IMR-90 (cell line): ENCODE measurements around the gene TEDDM1. TPM values are rescaled to one million over a fixed set of nuclear protein-coding genes. Genes with fewer than 3 reads are reported as not detected.

Experiments used
- ATAC-seq: fragments of 200-7000 bp; cut with Tn5 transposase; 2 replicates; pipeline ENCODE4 v1.9.1; 2020; ENCODE audit warnings: low read depth, mild to moderate bottlenecking, moderate library complexity
- BruUV-seq: library from RNA; stranded (reverse); fragments of 400-500 nt; replicated peaks from 2 replicates; lab custom pipeline; 2021; lab: Mats Ljungman, UMichigan
- CTCF ChIA-PET: fragments of 300-600 bp; formaldehyde crosslinking; extraction: SDS; loops from one replicate; lab custom pipeline; 2021; ENCODE audit warnings: antibody characterized with exemption; lab: Yijun Ruan, JAX
- POLR2A ChIA-PET: fragments of 300-600 bp; sonication (Branson Sonifier 250); formaldehyde crosslinking; loops from one replicate; lab custom pipeline; 2022; ENCODE audit warnings: antibody characterized with exemption; ENCODE audit not compliant: unreplicated experiment; lab: Charles Lee
- DNase-seq: peaks from one replicate; pipeline ENCODE4 v3.0.0; 2013
- H2AFZ ChIP-seq: replicated peaks from 2 replicates; pipeline ENCODE3; 2013; ENCODE audit warnings: low read length, mild to moderate bottlenecking; ENCODE audit not compliant: poor library complexity
- H2AK5ac ChIP-seq: 2 replicates; pipeline ENCODE4 v1.6.1; 2013; ENCODE audit warnings: low read depth, low read length, inconsistent platforms
- H2AK9ac ChIP-seq: replicated peaks from 2 replicates; pipeline ENCODE3; 2013; ENCODE audit warnings: mild to moderate bottlenecking, low read depth, low read length, moderate library complexity; ENCODE audit not compliant: poor library complexity
- H2BK120ac ChIP-seq: 2 replicates; pipeline ENCODE4 v1.6.1; 2013; ENCODE audit warnings: low read depth, low read length, inconsistent platforms
- H2BK15ac ChIP-seq: 3 replicates; pipeline ENCODE4 v1.6.1; 2013; ENCODE audit warnings: low read depth, low read length, inconsistent platforms
- H2BK20ac ChIP-seq: 2 replicates; pipeline ENCODE4 v1.6.1; 2013; ENCODE audit warnings: low read depth, mild to moderate bottlenecking, inconsistent platforms, low read length, moderate library complexity
- H2BK5ac ChIP-seq: 2 replicates; pipeline ENCODE4 v1.6.1; 2013; ENCODE audit warnings: mild to moderate bottlenecking, low read depth, low read length, inconsistent platforms; ENCODE audit not compliant: poor library complexity, severe bottlenecking
- H3K14ac ChIP-seq: replicated peaks from 2 replicates; pipeline ENCODE4 v1.6.1; 2013; ENCODE audit warnings: low read depth, low read length, inconsistent platforms
- H3K18ac ChIP-seq: 2 replicates; pipeline ENCODE4 v1.6.1; 2013; ENCODE audit warnings: low read depth, low read length, control low read depth
- H3K23ac ChIP-seq: 2 replicates; pipeline ENCODE4 v1.6.1; 2013; ENCODE audit warnings: low read depth, low read length, inconsistent platforms
- H3K27ac ChIP-seq: 2 replicates; pipeline ENCODE4 v1.5.1; 2013; ENCODE audit warnings: mild to moderate bottlenecking, control low read depth, low read length; ENCODE audit not compliant: insufficient read depth
- H3K27me3 ChIP-seq: 2 replicates; pipeline ENCODE4 v1.6.1; 2013; ENCODE audit warnings: low read length; ENCODE audit not compliant: control insufficient read depth, insufficient read depth
- H3K36me3 ChIP-seq: 2 replicates; pipeline ENCODE4 v1.6.1; 2013; ENCODE audit warnings: low read length, mixed read lengths; ENCODE audit not compliant: control insufficient read depth, insufficient read depth
- H3K4ac ChIP-seq: 2 replicates; pipeline ENCODE4 v1.6.1; 2013; ENCODE audit warnings: low read depth, low read length, inconsistent platforms
- H3K4me1 ChIP-seq: 2 replicates; pipeline ENCODE4 v1.6.1; 2013; ENCODE audit warnings: low read length, mixed read lengths; ENCODE audit not compliant: control insufficient read depth, insufficient read depth
- H3K4me2 ChIP-seq: 2 replicates; pipeline ENCODE4 v1.6.1; 2013; ENCODE audit warnings: low read depth, mild to moderate bottlenecking, control low read depth, low read length, moderate library complexity
- H3K4me3 ChIP-seq: 2 replicates; pipeline ENCODE4 v1.5.1; 2013; ENCODE audit warnings: low read depth, mild to moderate bottlenecking, control low read depth, low read length, moderate library complexity; ENCODE audit not compliant: insufficient read depth
- H3K56ac ChIP-seq: 2 replicates; pipeline ENCODE4 v1.6.1; 2013; ENCODE audit warnings: low read length, inconsistent platforms; ENCODE audit not compliant: insufficient read depth; ENCODE audit errors: extremely low read depth
- H3K79me1 ChIP-seq, 2 experiments: 2 replicates each; pipeline ENCODE4 v1.6.1; 2013; ENCODE audit warnings: low read length in 2 of 2, inconsistent platforms in 1 of 2, low read depth in 1 of 2
- H3K9ac ChIP-seq: 2 replicates; pipeline ENCODE4 v1.6.1; 2013; ENCODE audit warnings: low read depth, low read length, control low read depth
- H3K9me1 ChIP-seq: 2 replicates; pipeline ENCODE4 v1.6.1; 2013; ENCODE audit warnings: low read length, inconsistent platforms; ENCODE audit not compliant: insufficient read depth
- H3K9me3 ChIP-seq: 2 replicates; pipeline ENCODE4 v1.6.1; 2013; ENCODE audit warnings: low read length; ENCODE audit not compliant: control insufficient read depth, insufficient read depth
- H4K20me1 ChIP-seq: 2 replicates; pipeline ENCODE4 v1.6.1; 2013; ENCODE audit warnings: low read length, inconsistent platforms; ENCODE audit not compliant: insufficient read depth
- H4K5ac ChIP-seq: 2 replicates; pipeline ENCODE4 v1.6.1; 2013; ENCODE audit warnings: mild to moderate bottlenecking, low read depth, low read length, control low read depth
- H4K8ac ChIP-seq, 2 experiments: 2 replicates each; pipeline ENCODE4 v1.6.1; 2013; ENCODE audit warnings: low read depth in 2 of 2, low read length in 2 of 2, control low read depth in 1 of 2, inconsistent platforms in 1 of 2
- H4K91ac ChIP-seq: 2 replicates; pipeline ENCODE4 v1.6.1; 2013; ENCODE audit warnings: low read depth, low read length, inconsistent platforms; ENCODE audit not compliant: insufficient read depth
- CEBPB ChIP-seq: IDR thresholded peaks from 2 replicates; pipeline ENCODE4 v1.6.1; 2012; ENCODE audit warnings: low read depth, low read length, improper control_type of control experiment
- CHD1 ChIP-seq: IDR thresholded peaks from 2 replicates; pipeline ENCODE4 v1.6.1; 2012; ENCODE audit warnings: low read depth, low read length, improper control_type of control experiment
- FOS ChIP-seq: fragments of 150-350 bp; IDR thresholded peaks from 2 replicates; pipeline ENCODE4 v1.6.1; 2016; ENCODE audit warnings: low read depth, low read length
- MXI1 ChIP-seq: IDR thresholded peaks from 2 replicates; pipeline ENCODE4 v1.6.1; 2012; ENCODE audit warnings: low read depth, mild to moderate bottlenecking, low read length, moderate library complexity, borderline replicate concordance
- WGBS, 2 experiments: methylation state at CpG; one replicate each; pipeline versions ENCODE4 v1.1.5 to v1.1.7; 2013; ENCODE audit warnings: missing lambda C conversion rate in 2 of 2; ENCODE audit not compliant: insufficient read length in 1 of 2; ENCODE audit errors: extremely low coverage in 2 of 2; 5-methylcytosine and 5-hydroxymethylcytosine counted together
- dilution Hi-C: fragments of 300-500 bp; cut with HindIII; formaldehyde crosslinking; loops from one replicate; pipeline ENCODE4 v1.14.3; 2018; ENCODE audit warnings: low sequenced_read_pairs; ENCODE audit not compliant: unreplicated experiment
- in situ Hi-C: fragments of 300-500 bp; cut with MboI; formaldehyde crosslinking; loops from 3 replicates; pipeline ENCODE4 v1.14.3; 2019; ENCODE audit warnings: low sequenced_read_pairs, inconsistent platforms, mixed read lengths
- intact Hi-C: fragments of 100-400 bp; cut with micrococcal nuclease; formaldehyde crosslinking; loops from 2 replicates; pipeline ENCODE4 v1.10.0; 2022
- polyA plus RNA-seq, 3 experiments: library from polyadenylated mRNA; depleted of rRNA; stranded (reverse); fragments of >200 nt; gene quantifications; 2 replicates each; pipeline ENCODE4 v1.2.3, GENCODE V29; 2012; ENCODE audit warnings: low replicate concordance in 1 of 3
- total RNA-seq: library from RNA; depleted of rRNA; stranded (reverse); fragments of >200 nt; gene quantifications from 2 replicates; pipeline ENCODE4 v1.2.3, GENCODE V29; 2012

The TEDDM1 gene
- total and polyA plus RNA-seq, 2 of the 4 experiments (the other 2 are of a cell fraction): not detected

- H3K9ac ChIP-seq: peak overlapping the region; percentile 81; the same call in 1 of the 2 replicates
- dilution Hi-C loops: no loop called here
- H2BK20ac ChIP-seq: no peak overlapping the region
- no peak overlapping the region for H4K8ac ChIP-seq
- peaks cover 9% of the 10 kb centered on the region; the same call in 1 of the 2 replicates for H3K9me1 ChIP-seq
- no peak overlapping the region for H3K27ac ChIP-seq
- in situ Hi-C loops: no loop called here
- no peak overlapping the region for H2BK5ac ChIP-seq
- H3K18ac ChIP-seq: no peak overlapping the region
- peak overlapping the region; percentile 23; the same call in 1 of the 2 replicates for H3K4me3 ChIP-seq
- H4K91ac ChIP-seq: no peak overlapping the region
- H3K14ac ChIP-seq: no peak overlapping the region
- H3K79me1 ChIP-seq: peaks cover 13 to 39% of the 10 kb centered on the region in 2 experiments
- peaks cover 43% of the 10 kb centered on the region for H3K36me3 ChIP-seq
- no peaks in the 10 kb centered on the region for H3K9me3 ChIP-seq
- H3K23ac ChIP-seq: no peak overlapping the region
- no peak overlapping the region for H4K5ac ChIP-seq
- POLR2A ChIA-PET: no interaction called here
- ATAC-seq (no peak), DNase-seq (no peak)
- no peak overlapping the region for H2BK15ac ChIP-seq
- TF ChIP-seq FOS: no peak
- TF ChIP-seq CHD1: no peak
- TF ChIP-seq MXI1: no peak
- no peak for TF ChIP-seq CEBPB
- no peak overlapping the region for H3K56ac ChIP-seq
- no peak overlapping the region for H3K4ac ChIP-seq
- 100% methylated on average over 1 of the region's 5 CpGs; no CpG with 5 or more reads in 1 of the 2 experiments for WGBS, 2 experiments
- H2BK120ac ChIP-seq: no peak overlapping the region
- BruUV-seq: no TSS peak
- no peak overlapping the region for H2AFZ ChIP-seq
- H3K4me2 ChIP-seq: peak overlapping the region; percentile 98
- H3K27me3 ChIP-seq: no peaks in the 10 kb centered on the region
- intact Hi-C loops: no loop called here
- peaks cover 3% of the 10 kb centered on the region for H3K4me1 ChIP-seq
- H4K20me1 ChIP-seq: peaks cover 27% of the 10 kb centered on the region
- no peak overlapping the region for H2AK9ac ChIP-seq
- CTCF ChIA-PET: interaction anchor here (2.0 kb wide), 1 partner anchor 245 kb away, joined by 7 read pairs; no protein-coding TSS in a partner anchor
- no peak overlapping the region for H2AK5ac ChIP-seq
These were observed 11.9 kb downstream of the TEDDM1 start for GRCh38 chr1:182388392-182389134.
